GM19455 (cell line): ENCODE results near the gene EPHB1.
A peak's percentile ranks its signal among the peaks of the same experiment; 100 is the strongest.

ENCODE experiments used
- ATAC-seq: cut with Tn5 transposase; IDR thresholded peaks from one replicate; pipeline ENCODE4 v1.9.1; 2021; ENCODE audit not compliant: unreplicated experiment

The EPHB1 gene

DNA sequence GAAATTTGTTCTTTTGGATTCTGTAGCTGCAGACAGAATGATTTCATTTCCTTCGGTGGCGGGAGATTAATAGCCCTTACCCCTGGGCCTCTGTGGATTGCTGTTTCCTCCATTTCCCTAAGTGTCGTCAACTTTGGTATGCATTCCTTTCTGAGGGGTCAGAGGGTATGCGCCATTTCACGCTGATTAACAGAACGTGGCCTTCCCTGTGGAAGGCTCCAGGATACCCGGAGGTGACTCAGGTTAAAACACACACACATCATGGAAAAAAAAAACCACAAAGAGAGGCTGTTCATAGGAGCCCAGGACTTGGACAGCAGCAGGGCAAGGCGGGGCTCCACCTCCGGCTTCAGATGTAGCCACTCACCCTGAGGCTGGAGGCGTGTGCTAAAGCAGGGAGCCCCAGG, 51.9 kb downstream of the EPHB1 start:
- ATAC-seq = no peak

DNA sequence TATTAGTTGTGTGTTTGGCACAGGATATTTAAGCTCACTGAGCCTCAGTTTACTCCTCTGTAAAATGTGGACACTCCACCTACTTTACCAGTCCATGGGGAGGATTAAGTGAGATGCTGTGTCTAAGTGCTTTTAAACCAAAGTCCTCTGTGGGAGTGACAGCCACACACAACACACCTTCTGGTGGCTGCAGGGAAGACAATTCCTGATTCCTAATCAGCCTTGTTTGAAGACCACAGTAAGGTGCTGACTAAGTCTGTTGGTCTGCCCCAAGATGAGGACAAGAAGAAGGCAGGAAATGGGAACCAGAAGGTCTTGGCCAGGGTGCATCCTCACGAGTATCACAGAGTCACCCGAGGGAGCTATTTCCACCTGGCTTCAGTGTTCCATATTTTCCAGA, 52.3 kb downstream of the EPHB1 start:
- no peak for ATAC-seq

GRCh38 chr3:134849561-134849960, 54.5 kb downstream of the EPHB1 start:
- no peak for ATAC-seq

- ATAC-seq = no peak
Observed at GRCh38 chr3:134850761-134851160, 55.7 kb downstream of the EPHB1 start.

DNA sequence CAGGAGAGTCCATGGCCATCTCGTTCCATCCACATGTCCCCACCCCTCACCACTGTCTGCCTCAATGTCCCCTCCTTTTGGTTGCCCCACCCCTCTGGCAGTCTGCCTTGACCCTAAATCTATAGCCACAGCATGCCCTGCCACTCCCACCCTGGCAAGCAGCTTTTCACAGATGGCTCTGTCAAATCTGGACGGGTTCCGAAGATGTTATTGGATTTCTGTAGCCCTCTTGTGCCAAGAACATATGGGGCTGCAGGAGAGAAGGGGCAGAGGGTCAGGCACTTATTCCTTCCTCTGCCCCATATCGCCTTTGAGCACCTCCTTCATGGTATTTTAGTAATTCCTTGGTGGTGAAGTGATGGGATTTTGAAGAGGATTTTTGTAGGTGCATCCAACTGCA, 57.1 kb downstream of the EPHB1 start:
- ATAC-seq = no peak

DNA sequence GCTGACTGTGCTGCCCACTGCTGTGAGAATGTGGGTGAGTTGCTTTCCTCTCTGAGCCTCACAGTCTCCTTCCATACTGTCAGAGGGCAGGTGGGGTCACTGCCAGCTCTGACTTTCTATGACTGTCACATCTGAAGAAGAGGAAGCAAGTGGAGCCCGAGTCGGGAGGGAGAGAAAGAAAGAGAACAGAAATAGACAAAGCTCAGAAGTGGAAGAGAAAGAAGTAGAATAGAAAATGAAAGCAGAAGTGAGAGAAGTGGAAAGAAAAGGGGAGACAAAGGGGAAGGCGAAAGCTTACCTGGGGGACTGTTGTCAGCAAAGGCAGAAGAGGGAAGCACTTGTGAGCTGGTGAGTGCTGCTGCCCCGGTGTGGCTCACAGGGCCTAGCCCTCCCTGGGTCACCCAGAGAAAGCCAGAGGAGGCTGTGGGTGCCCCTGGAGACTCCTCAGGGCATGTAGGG, 57.9 kb downstream of the EPHB1 start:
- ATAC-seq = peak; percentile 98

DNA sequence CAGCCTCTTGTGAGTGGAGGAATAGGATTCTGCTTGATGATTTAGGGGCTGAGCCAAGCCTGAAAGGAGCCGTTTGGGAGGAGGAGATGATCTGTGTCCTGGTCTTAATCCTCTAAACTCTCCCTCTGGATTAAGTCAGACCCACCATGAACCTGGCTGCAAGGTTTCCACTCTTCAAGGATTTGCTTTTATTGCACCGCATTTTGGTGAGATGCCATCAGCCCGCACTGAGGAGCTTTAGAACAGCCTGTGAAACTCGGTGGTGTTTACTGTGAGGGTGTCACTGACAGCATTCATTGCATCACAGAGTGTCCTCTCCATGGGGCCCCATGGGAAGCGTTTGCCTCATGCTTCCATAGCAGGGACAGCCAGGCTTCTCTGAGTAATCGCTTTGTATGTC, 59.2 kb downstream of the EPHB1 start:
- no peak for ATAC-seq

DNA sequence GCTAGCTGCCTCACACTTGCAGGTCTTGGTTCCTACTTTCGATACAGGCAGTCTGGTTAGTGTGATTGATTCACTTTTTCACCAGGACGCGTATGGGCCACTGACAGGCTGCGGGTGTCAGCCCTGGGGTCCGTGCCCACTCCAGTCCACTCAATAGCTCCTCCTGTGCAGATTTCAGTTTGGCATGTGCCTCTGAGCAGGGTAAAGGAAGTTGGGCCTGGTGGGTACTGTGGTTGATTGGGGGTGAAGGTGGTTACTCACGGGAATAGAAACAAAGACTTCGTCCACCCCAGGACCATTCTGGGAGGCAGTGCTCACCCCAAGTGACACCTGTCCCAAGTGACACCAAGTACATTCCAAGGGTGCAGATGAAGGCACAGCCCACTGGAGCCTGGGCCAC, 62.3 kb downstream of the EPHB1 start:
- ATAC-seq = no peak

GRCh38 chr3:134857776-134858362, 62.8 kb downstream of the EPHB1 start:
- no peak for ATAC-seq

DNA sequence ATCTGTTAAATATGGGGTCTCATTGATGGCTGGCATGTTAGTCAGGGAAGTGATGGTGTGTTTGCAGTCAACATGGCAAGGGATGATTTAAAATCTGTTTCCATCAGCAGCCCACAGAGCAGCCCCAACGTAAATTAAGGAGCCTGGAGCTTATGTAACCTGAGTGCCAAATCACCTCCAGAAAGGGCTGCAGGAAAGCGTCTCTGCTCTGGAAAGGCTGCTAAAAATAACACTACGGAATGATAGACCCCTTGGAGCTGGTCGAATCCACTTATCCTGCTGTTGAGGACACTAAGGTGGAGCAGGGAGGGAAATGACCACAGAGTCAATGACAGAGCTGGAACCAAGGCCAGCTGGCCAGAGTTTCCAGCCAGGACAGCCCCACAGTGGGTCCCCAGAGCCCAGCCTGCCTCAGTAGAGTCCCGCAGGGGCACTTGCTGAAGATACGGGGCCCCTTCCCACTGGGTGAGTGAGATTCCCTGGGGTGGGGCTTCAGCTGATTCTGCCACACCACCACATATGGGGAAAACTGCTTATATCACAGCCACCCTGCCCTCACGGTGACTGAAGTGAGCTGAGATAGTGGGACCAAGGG, 63.5 kb downstream of the EPHB1 start:
- ATAC-seq = no peak

- ATAC-seq = no peak
Observed at GRCh38 chr3:134859341-134859740, 64.3 kb downstream of the EPHB1 start.

GRCh38 chr3:134860141-134860540, 65.1 kb downstream of the EPHB1 start:
- ATAC-seq = no peak

- ATAC-seq = no peak
Observed at GRCh38 chr3:134863915-134864314, 68.9 kb downstream of the EPHB1 start.

GRCh38 chr3:134864636-134865035, 69.6 kb downstream of the EPHB1 start:
- no peak for ATAC-seq

- ATAC-seq = no peak
Observed at GRCh38 chr3:134867277-134867676, 72.2 kb downstream of the EPHB1 start.

DNA sequence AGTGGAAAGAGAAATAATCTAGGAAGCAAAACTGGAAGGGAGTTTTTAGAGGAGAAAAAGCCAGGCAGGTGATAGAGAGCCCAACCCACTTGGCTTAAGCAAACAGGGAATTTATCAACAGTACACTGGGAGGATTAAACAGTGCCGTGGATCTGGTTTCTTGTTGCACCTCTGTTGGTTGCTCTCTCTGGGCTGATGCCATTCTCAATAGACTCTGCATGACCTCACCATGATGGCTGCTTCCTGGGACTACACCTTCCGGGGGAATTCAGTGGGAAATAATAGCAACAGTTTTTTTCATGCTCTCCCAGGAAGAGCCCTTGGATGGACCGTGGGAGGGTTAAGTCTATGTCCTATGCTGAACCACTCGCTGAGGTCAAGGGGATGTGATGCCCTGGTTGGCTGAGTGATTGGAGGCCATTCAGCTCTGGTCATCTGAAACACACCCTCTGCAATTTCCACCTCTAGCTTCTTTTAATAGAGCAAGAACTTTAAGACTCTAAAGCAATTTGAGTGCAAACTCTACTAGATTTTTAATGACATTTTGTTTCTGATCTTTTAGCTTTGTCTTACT, 74.2 kb downstream of the EPHB1 start:
- no peak for ATAC-seq

DNA sequence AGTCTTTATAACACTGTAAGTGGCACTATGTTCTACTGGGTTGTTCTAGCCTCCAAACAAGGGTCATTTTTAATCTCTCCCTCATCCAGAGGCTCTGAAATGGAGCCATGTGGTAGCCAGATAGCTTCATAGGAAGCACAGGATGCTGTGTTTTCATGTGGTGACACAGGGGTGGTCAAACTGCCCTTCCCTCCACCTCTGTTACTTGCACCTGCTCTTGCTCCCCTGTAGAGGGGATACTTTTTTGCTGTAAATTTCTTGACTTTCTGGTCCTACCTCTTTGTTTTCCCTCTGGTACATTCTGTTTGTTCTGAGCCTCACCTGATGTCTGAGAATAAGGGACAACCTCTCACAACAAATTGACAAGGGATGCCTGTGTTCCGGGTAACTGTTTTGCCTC, 76.8 kb downstream of the EPHB1 start:
- no peak for ATAC-seq

GRCh38 chr3:134872440-134873388, 77.7 kb downstream of the EPHB1 start:
- no peak for ATAC-seq

DNA sequence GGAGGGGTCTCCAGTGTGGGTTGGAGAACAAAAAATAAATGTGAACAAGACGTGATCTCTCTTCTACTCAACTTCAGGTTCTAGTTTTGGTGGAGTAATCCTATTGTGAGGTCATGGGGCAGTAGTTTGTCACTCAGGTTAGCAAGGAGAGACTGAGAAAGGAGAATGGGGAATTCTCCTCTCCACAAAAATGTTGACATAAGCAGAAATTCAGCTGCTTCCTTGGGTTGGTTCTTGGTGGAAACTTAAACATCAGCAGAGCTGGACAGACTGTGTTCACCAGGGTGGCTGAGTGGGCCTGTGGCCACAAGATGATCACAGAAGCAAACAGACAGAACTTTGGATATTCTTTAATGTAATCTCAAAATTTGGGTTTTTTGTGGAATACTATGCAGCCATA, 78.7 kb downstream of the EPHB1 start:
- no peak for ATAC-seq

DNA sequence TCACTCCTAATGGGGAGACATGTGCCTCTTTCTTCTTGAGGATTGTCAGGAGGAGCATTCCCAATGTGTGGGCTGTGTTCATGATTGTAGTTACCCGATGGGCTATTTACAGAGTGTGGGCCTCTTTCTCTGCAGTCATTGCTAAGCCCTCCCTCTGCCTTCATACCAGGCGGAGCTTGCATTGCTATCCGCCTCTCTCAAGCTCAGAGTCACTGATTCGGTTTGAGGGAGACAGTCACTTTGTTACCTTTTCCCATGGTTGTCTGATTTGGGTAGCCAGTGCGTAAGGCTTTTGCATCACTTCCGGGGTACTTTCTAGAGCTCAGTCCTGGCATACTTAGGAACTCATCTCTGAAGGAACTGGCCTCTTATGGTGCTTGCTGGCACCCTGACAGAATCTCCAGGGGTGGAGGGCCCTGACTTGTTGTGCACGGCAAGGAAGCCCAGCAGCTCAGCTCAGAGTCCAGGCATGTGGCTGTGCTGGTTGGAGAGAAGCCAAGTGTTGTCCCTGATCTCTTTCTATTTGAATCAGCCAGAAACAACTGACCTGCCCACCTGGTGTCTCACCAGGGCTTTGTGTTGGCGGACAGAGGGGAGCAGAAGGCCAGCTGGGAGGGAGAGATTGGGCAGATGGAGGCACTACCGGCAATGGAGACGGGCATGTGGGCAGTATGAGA, 79.8 kb downstream of the EPHB1 start:
- no peak for ATAC-seq

DNA sequence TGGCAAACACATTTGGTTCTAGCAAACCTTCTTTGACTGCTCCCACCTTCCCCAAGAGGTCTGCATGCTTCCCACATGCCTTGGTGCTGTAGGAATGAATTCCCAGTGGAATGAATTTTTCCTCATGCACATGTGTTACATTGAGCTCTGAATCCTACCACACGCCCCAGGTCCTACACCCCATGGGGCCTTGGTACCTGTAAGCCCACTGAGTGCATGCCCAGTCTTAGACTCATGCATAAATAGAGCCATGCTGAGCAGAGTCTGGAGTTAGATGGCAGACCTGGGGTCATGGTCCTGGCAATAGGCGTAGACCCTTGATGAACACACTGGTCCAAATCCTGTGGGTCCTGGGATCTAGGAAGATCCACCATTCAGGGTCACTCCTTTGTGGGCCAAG, 81.8 kb downstream of the EPHB1 start:
- ATAC-seq = no peak
